Measurements from ENCODE around the gene PRKCH.

- TF ChIP-seq CTCF (IDR thresholded peaks at IDR 0.05; ENCODE audit: poor library complexity, severe bottlenecking): no peak
- TF ChIP-seq EZH2 (IDR thresholded peaks at IDR 0.05; ENCODE audit: borderline replicate concordance, insufficient read depth, low read length, poor library complexity, severe bottlenecking): no peak
- TF ChIP-seq RAD21 (conservative IDR thresholded peaks at IDR 0.05): no peak
- TF ChIP-seq REST (IDR thresholded peaks at IDR 0.05; ENCODE audit: borderline replicate concordance): no peak
- no peak for TF ChIP-seq SMC3 (conservative IDR thresholded peaks at IDR 0.05; ENCODE audit: poor library complexity)
These were observed 117.7 kb downstream of the PRKCH start for GRCh38 chr14:61438860-61439765.
